H9 (cell line): ENCODE results near the gene IGFL2. TPM values are rescaled to one million over a fixed set of nuclear protein-coding genes. Genes with fewer than 3 reads are reported as not detected.

Source experiments
- DNase-seq: peaks from one replicate; pipeline ENCODE4 v3.0.0-alpha.2; 2017
- H2AFZ ChIP-seq: one replicate; pipeline ENCODE4 v1.6.1; 2013; ENCODE audit warnings: mild to moderate bottlenecking, low read length, control low read depth, moderate library complexity
- H2AK5ac ChIP-seq: 2 replicates; pipeline ENCODE4 v1.6.1; 2013; ENCODE audit warnings: low read length, control low read depth, mixed read lengths; ENCODE audit not compliant: insufficient read length
- H2BK120ac ChIP-seq: one replicate; pipeline ENCODE4 v1.6.1; 2013; ENCODE audit warnings: low read depth, mild to moderate bottlenecking, low read length, control low read depth, inconsistent platforms; ENCODE audit not compliant: poor library complexity, severe bottlenecking
- H2BK12ac ChIP-seq: 2 replicates; pipeline ENCODE4 v1.6.1; 2013; ENCODE audit warnings: low read length, control low read depth, mixed read lengths, low read depth; ENCODE audit not compliant: insufficient read length
- H2BK15ac ChIP-seq: 2 replicates; pipeline ENCODE4 v1.6.1; 2013; ENCODE audit warnings: low read depth, low read length, control low read depth
- H2BK20ac ChIP-seq: one replicate; pipeline ENCODE4 v1.6.1; 2013; ENCODE audit warnings: low read depth, mild to moderate bottlenecking, low read length, control low read depth, inconsistent platforms; ENCODE audit not compliant: poor library complexity, severe bottlenecking
- H2BK5ac ChIP-seq: 2 replicates; pipeline ENCODE4 v1.6.1; 2013; ENCODE audit warnings: low read length, control low read depth, mixed read lengths; ENCODE audit not compliant: insufficient read length
- H3K14ac ChIP-seq: 2 replicates; pipeline ENCODE4 v1.6.1; 2013; ENCODE audit warnings: low read length, control low read depth; ENCODE audit not compliant: insufficient read depth
- H3K18ac ChIP-seq: 2 replicates; pipeline ENCODE4 v1.6.1; 2013; ENCODE audit warnings: low read depth, mild to moderate bottlenecking, mixed read lengths, low read length, control low read depth; ENCODE audit not compliant: insufficient read length
- H3K23ac ChIP-seq: 2 replicates; pipeline ENCODE4 v1.6.1; 2013; ENCODE audit warnings: low read length, control low read depth, mixed read lengths, low read depth; ENCODE audit not compliant: insufficient read length
- H3K23me2 ChIP-seq: 2 replicates; pipeline ENCODE4 v1.6.1; 2013; ENCODE audit warnings: low read depth, mild to moderate bottlenecking, mixed read lengths, low read length, control low read depth; ENCODE audit not compliant: insufficient read length, poor library complexity, severe bottlenecking
- H3K27ac ChIP-seq: 2 replicates; pipeline ENCODE4 v1.5.1; 2013; ENCODE audit warnings: low read length, control low read depth, mixed read lengths, low read depth; ENCODE audit not compliant: insufficient read length
- H3K27me3 ChIP-seq: 2 replicates; pipeline ENCODE4 v1.6.1; 2013; ENCODE audit warnings: low read length, control low read depth, inconsistent platforms; ENCODE audit not compliant: insufficient read depth
- H3K4ac ChIP-seq: 2 replicates; pipeline ENCODE4 v1.6.1; 2013; ENCODE audit warnings: low read depth, mild to moderate bottlenecking, control low read depth, inconsistent platforms, low read length, moderate library complexity
- H3K4me1 ChIP-seq: 2 replicates; pipeline ENCODE4 v1.6.1; 2013; ENCODE audit warnings: low read length, control low read depth, inconsistent platforms; ENCODE audit not compliant: insufficient read depth
- H3K4me2 ChIP-seq: 2 replicates; pipeline ENCODE4 v1.6.1; 2013; ENCODE audit warnings: low read length, control low read depth, mixed read lengths; ENCODE audit not compliant: insufficient read length, insufficient read depth
- H3K56ac ChIP-seq: 2 replicates; pipeline ENCODE4 v1.6.1; 2013; ENCODE audit warnings: low read depth, mild to moderate bottlenecking, mixed read lengths, low read length, control low read depth; ENCODE audit not compliant: insufficient read length
- H3K79me1 ChIP-seq: 2 replicates; pipeline ENCODE4 v1.6.1; 2013; ENCODE audit warnings: low read depth, mild to moderate bottlenecking, moderate library complexity, low read length, control low read depth, inconsistent platforms; ENCODE audit not compliant: insufficient read depth, poor library complexity, severe bottlenecking
- H3K79me2 ChIP-seq: 2 replicates; pipeline ENCODE4 v1.6.1; 2013; ENCODE audit warnings: low read length, control low read depth, inconsistent platforms; ENCODE audit not compliant: insufficient read depth
- H3K9ac ChIP-seq: 2 replicates; pipeline ENCODE4 v1.6.1; 2013; ENCODE audit warnings: low read length, control low read depth, mixed read lengths; ENCODE audit not compliant: insufficient read length; ENCODE audit errors: extremely low read depth
- H3K9me3 ChIP-seq: one replicate; pipeline ENCODE4 v1.6.1; 2013; ENCODE audit warnings: low read depth, low read length, inconsistent platforms; ENCODE audit not compliant: control insufficient read depth
- H3T11ph ChIP-seq: one replicate; pipeline ENCODE4 v1.6.1; 2013; ENCODE audit warnings: mild to moderate bottlenecking, low read length, control low read depth, inconsistent platforms
- H4K20me1 ChIP-seq: one replicate; pipeline ENCODE4 v1.6.1; 2013; ENCODE audit not compliant: control insufficient read depth, insufficient read length, insufficient read depth
- H4K5ac ChIP-seq: 2 replicates; pipeline ENCODE4 v1.6.1; 2013; ENCODE audit warnings: low read depth, mild to moderate bottlenecking, mixed read lengths, low read length, control low read depth; ENCODE audit not compliant: insufficient read length
- H4K8ac ChIP-seq: replicated peaks from 2 replicates; pipeline ENCODE4 v1.6.1; 2013; ENCODE audit warnings: low read length, control low read depth, mixed read lengths, low read depth; ENCODE audit not compliant: insufficient read length
- H4K91ac ChIP-seq: 2 replicates; pipeline ENCODE4 v1.6.1; 2013; ENCODE audit warnings: low read depth, mild to moderate bottlenecking, moderate library complexity, mixed read lengths, low read length, control low read depth; ENCODE audit not compliant: insufficient read length
- H3K27ac Mint-ChIP-seq, 3 experiments: 2 replicates in 2 of 3; 3 replicates in 1 of 3; pipeline ENCODE4 v1.8.0; 2020 to 2021; ENCODE audit warnings: mixed read lengths in 3 of 3, mild to moderate bottlenecking in 1 of 3, moderate library complexity in 1 of 3
- H3K27me3 Mint-ChIP-seq: 2 replicates; pipeline ENCODE4 v1.8.0; 2021; ENCODE audit warnings: low read depth, mild to moderate bottlenecking, moderate library complexity, mixed read lengths
- H3K36me3 Mint-ChIP-seq, 3 experiments: 2 replicates in 2 of 3; 3 replicates in 1 of 3; pipeline ENCODE4 v1.8.0; 2020 to 2021; ENCODE audit warnings: low read depth in 3 of 3, mixed read lengths in 3 of 3; ENCODE audit not compliant: insufficient read depth in 1 of 3
- H3K4me1 Mint-ChIP-seq, 2 experiments: 2 replicates each; pipeline ENCODE4 v1.8.0; 2020; ENCODE audit warnings: mixed read lengths in 2 of 2
- H3K4me3 Mint-ChIP-seq, 2 experiments: 2 replicates in 1 of 2; 3 replicates in 1 of 2; pipeline ENCODE4 v1.8.0; 2020 to 2021; ENCODE audit warnings: mild to moderate bottlenecking in 2 of 2, mixed read lengths in 2 of 2, moderate library complexity in 1 of 2
- H3K9me3 Mint-ChIP-seq, 2 experiments: 2 replicates in 1 of 2; 3 replicates in 1 of 2; pipeline ENCODE4 v1.8.0; 2020; ENCODE audit warnings: mild to moderate bottlenecking in 2 of 2, mixed read lengths in 2 of 2, moderate library complexity in 1 of 2
- CTCF ChIP-seq: fragments of 200-600 bp; sonication (generic); conservative IDR thresholded peaks from 3 replicates; pipeline ENCODE4 v1.8.0; 2021; ENCODE audit warnings: antibody characterized with exemption, mild to moderate bottlenecking
- WGBS: extraction: QIAGEN DNeasy Blood & Tissue Kit; methylation state at CpG from one replicate; pipeline ENCODE4 v1.1.7; 2013; ENCODE audit warnings: missing lambda C conversion rate, low lambda C conversion rate, mixed read lengths; ENCODE audit not compliant: insufficient read length; ENCODE audit errors: extremely low coverage; 5-methylcytosine and 5-hydroxymethylcytosine counted together
- total RNA-seq: library from RNA; stranded (reverse); gene quantifications from 2 replicates; pipeline ENCODE4 v1.2.1, GENCODE V29; 2021

Gene IGFL2
- total RNA-seq, 1 experiment from 2014 or later, result not detected

DNA sequence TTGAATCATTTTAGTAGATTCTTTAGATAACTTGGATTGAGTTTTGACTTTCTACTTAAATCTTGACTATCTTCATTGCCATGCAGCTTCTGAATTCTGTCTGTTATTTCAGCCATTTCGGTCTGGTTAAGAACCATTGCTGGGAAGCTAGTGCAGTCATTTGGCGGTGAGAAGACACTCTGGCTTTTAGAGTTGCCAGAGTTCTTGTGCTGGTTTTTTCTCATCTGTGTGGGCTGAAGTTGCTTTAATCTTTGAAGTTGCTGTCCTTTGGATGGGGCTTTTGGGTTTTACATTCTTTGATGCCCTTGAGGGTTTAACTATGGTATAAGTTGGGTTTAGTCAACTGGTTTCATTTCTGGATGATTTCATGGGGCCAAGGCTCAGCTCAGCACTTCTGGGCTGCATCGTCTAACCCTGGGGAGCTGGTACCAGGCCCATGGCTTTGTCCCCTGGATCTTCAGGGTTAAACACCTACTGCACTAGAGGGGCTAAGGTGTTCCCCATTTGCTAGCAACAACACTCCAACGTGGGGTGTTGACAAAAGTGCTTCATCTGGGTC lies 10.0 kb upstream of the IGFL2 start:
- Histone ChIP-seq H3K9me3 (no peaks in the 10 kb centered on the region), H2BK5ac (no peak overlapping the region), H3K9ac (no peak overlapping the region), H4K20me1 (no peaks in the 10 kb centered on the region), H2BK20ac (no peak overlapping the region), H4K91ac (no peak overlapping the region), H3K14ac (no peak overlapping the region), H3K4me1 (no peaks in the 10 kb centered on the region; the same call in 1 of the 2 replicates), H3K23me2 (no peaks in the 10 kb centered on the region), H3K79me2 (no peaks in the 10 kb centered on the region), H2BK120ac (no peak overlapping the region), H2AFZ (no peak overlapping the region), H3K4ac (no peak overlapping the region), H3K27ac (no peak overlapping the region), H2BK12ac (no peak overlapping the region), H3K79me1 (no peaks in the 10 kb centered on the region), H3K4me2 (no peak overlapping the region), H3K27me3 (no peaks in the 10 kb centered on the region), H2AK5ac (no peak overlapping the region), H4K8ac (no peak overlapping the region), H4K5ac (no peak overlapping the region), H3K18ac (no peak overlapping the region), H3K56ac (no peak overlapping the region), H3K23ac (no peak overlapping the region), H2BK15ac (no peak overlapping the region), H3T11ph (no peak overlapping the region)
- WGBS, result no CpG with 5 or more reads among the region's 4 CpGs
- Mint-ChIP-seq H3K4me3 (no peak overlapping the region), H3K27ac (no peak overlapping the region; a peak in 1 of 7 replicates), H3K27me3 (peaks cover 2% of the 10 kb centered on the region; the same call in 1 of the 2 replicates), H3K4me1 (peaks cover 18 to 23% of the 10 kb centered on the region in 2 experiments), H3K9me3 (peaks cover 7 to 8% of the 10 kb centered on the region in 2 experiments), H3K36me3 (peaks cover 4 to 15% (median 9%) of the 10 kb centered on the region in 3 experiments)
- no peak for TF ChIP-seq CTCF
- no peak for DNase-seq
